ENCODE measurements around the gene GSX2.

DNA sequence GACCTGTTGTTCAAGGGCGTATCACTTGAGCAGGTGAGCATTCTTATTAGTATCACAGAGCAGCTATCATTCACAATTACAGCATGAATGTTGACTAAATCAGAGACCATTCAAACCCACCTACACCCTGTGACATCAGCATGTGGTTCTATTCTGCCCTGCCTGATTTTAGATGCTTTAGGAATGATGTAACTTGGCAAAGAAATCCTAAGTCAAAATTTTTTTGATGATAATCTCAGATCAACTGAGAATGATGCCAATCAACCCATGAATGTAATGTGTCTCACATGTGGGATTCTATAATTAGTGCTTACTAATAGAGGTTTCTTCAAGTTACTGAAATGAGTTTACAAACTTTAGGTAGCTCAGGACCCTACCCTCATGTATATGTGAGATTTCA lies 22.2 kb upstream of the GSX2 start:
- TF ChIP-seq POLR2AphosphoS5 (IDR thresholded peaks at IDR 0.05; ENCODE audit: low read depth, low read length) = no peak
- TF ChIP-seq SIN3A (IDR thresholded peaks at IDR 0.05; ENCODE audit: borderline replicate concordance, insufficient read depth, low read length) = no peak
- no peak for TF ChIP-seq REST (IDR thresholded peaks at IDR 0.05; ENCODE audit: insufficient read depth in 1 of 2, low read depth in 2 of 2, low read length in 2 of 2)
- TF ChIP-seq TAF1 (IDR thresholded peaks at IDR 0.05; ENCODE audit: borderline replicate concordance, insufficient read depth, low read length) = no peak
- TF ChIP-seq FOXP2 (optimal IDR thresholded peaks at IDR 0.05; ENCODE audit: borderline replicate concordance, extremely low read depth, extremely low read length, insufficient read depth) = no peak
